DOHH2 (cell line): Measurements from ENCODE around the gene PRKAR1B.

Source experiments
- H3F3A ChIP-seq: fragments of 200-600 bp; sonication (generic), shearing (Covaris generic); 2 replicates; pipeline ENCODE4 v1.6.0; 2016; ENCODE audit warnings: antibody characterized with exemption, mild to moderate bottlenecking; ENCODE audit not compliant: control insufficient read depth, insufficient read depth
- H3K27ac ChIP-seq: fragments of 200-600 bp; sonication (generic); 2 replicates; pipeline ENCODE4 v1.5.1; 2014; ENCODE audit warnings: low read depth, mild to moderate bottlenecking, low read length, moderate library complexity
- H3K27me3 ChIP-seq: fragments of 200-600 bp; sonication (generic); 2 replicates; pipeline ENCODE4 v1.6.1; 2014; ENCODE audit warnings: mild to moderate bottlenecking, low read length, mixed read lengths; ENCODE audit not compliant: control insufficient read depth
- H3K36me3 ChIP-seq: fragments of 200-600 bp; sonication (generic); 2 replicates; pipeline ENCODE4 v1.6.1; 2014; ENCODE audit warnings: mild to moderate bottlenecking, low read length, moderate library complexity, mixed read lengths; ENCODE audit not compliant: control insufficient read depth
- H3K4me1 ChIP-seq: fragments of 200-600 bp; sonication (generic); 2 replicates; pipeline ENCODE4 v1.6.1; 2014; ENCODE audit warnings: mild to moderate bottlenecking, low read length, mixed read lengths; ENCODE audit not compliant: control insufficient read depth
- H3K4me2 ChIP-seq: fragments of 200-600 bp; sonication (generic); 2 replicates; pipeline ENCODE4 v1.6.0; 2014; ENCODE audit warnings: mild to moderate bottlenecking, low read length, moderate library complexity
- H3K4me3 ChIP-seq: fragments of 200-600 bp; sonication (generic); 2 replicates; pipeline ENCODE4 v1.5.1; 2014; ENCODE audit warnings: mild to moderate bottlenecking, low read length, mixed read lengths
- H3K79me2 ChIP-seq: fragments of 200-600 bp; sonication (generic); 2 replicates; pipeline ENCODE4 v1.6.1; 2014; ENCODE audit warnings: mild to moderate bottlenecking, low read length, mixed read lengths; ENCODE audit not compliant: control insufficient read depth
- H3K9me2 ChIP-seq: fragments of 200-600 bp; sonication (generic); replicated peaks from 2 replicates; pipeline ENCODE4 v1.6.1; 2014; ENCODE audit warnings: mild to moderate bottlenecking, low read length, mixed read lengths; ENCODE audit not compliant: control insufficient read depth
- H3K9me3 ChIP-seq: fragments of 200-600 bp; sonication (generic); 2 replicates; pipeline ENCODE4 v1.6.1; 2014; ENCODE audit warnings: antibody characterized with exemption, low read length, mixed read lengths; ENCODE audit not compliant: control insufficient read depth, insufficient read depth
- H4K20me1 ChIP-seq: fragments of 200-600 bp; sonication (generic); 2 replicates; pipeline ENCODE4 v1.6.0; 2014; ENCODE audit warnings: low read depth, mild to moderate bottlenecking, antibody characterized with exemption, low read length, moderate library complexity; ENCODE audit not compliant: control insufficient read depth, insufficient read depth
- CTCF ChIP-seq: fragments of 200-600 bp; sonication (generic); IDR thresholded peaks from one replicate; pipeline ENCODE4 v1.5.1; 2014; ENCODE audit warnings: antibody characterized with exemption, mild to moderate bottlenecking, low read depth, low read length; ENCODE audit not compliant: poor library complexity, severe bottlenecking
- EZH2phosphoT487 ChIP-seq: fragments of 200-600 bp; sonication (generic); IDR thresholded peaks from 2 replicates; pipeline ENCODE4 v1.6.1; 2017; ENCODE audit warnings: borderline replicate concordance, mild to moderate bottlenecking, antibody characterized with exemption, low read length, moderate library complexity, mixed read lengths

PRKAR1B gene

DNA sequence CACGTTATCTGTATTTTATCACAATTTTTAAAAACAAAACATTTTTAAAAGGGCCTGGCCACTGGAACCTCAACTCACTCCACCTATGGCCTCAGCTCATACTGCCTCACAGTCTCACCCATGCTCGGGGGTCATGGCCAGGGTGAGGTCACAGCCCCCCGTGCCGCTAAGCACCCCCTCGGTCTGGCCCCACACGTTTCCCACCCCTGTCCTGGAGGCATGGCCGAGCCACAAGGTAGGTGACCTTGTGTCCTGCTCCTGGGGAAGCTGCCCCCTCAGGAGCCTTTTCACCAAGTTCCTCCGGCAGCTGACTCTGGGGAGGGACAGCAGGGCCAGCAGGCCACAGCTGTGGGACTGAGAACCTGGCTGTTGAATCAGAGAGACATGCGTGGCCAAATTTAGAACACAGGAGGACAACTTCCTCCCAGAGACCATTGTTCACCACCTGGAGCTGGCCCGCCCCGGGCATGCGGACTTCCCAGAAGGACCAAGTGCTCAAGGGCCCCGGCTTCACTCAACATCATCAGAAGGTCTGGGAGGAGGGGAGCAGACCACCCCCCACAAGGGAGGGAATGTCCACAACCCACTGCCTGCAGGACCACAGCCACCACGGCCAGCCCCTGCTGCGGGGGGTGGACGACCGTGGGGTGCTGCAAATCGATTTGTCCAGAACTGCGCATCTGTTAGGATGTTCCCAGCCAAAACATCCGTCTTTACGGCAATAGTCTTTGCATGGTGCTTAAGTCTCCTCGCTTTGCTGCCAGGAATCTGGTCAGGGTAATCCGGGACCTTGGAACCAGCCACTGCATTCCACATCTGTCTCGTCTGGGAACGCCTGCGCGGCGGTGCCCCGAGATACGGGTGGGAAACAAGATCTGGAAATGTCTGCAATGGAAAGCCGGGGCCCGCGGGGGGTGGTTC is 158.8 kb downstream of the PRKAR1B start:
- no peaks in the 10 kb centered on the region for H3F3A ChIP-seq
- no peaks in the 10 kb centered on the region for H3K27me3 ChIP-seq
- H3K4me2 ChIP-seq = no peak overlapping the region
- no peaks in the 10 kb centered on the region for H4K20me1 ChIP-seq
- no peak overlapping the region for H3K27ac ChIP-seq
- H3K4me1 ChIP-seq = no peaks in the 10 kb centered on the region
- H3K79me2 ChIP-seq = no peaks in the 10 kb centered on the region
- peaks cover 8% of the 10 kb centered on the region; the same call in 1 of the 2 replicates for H3K36me3 ChIP-seq
- H3K4me3 ChIP-seq = no peak overlapping the region
- TF ChIP-seq CTCF (no peak), EZH2phosphoT487 (no peak)
- peaks cover 21% of the 10 kb centered on the region; the same call in 1 of the 2 replicates for H3K9me3 ChIP-seq
- H3K9me2 ChIP-seq = no peaks in the 10 kb centered on the region

GRCh38 chr7:567305-567883 is 159.7 kb downstream of the PRKAR1B start:
- Histone ChIP-seq H3K4me2 (no peak overlapping the region), H3K4me3 (no peak overlapping the region), H3K27ac (no peak overlapping the region), H3K9me3 (peaks cover 19% of the 10 kb centered on the region; the same call in 1 of the 2 replicates), H3K27me3 (no peaks in the 10 kb centered on the region), H4K20me1 (no peaks in the 10 kb centered on the region), H3K9me2 (no peaks in the 10 kb centered on the region), H3F3A (no peaks in the 10 kb centered on the region), H3K79me2 (no peaks in the 10 kb centered on the region), H3K4me1 (no peaks in the 10 kb centered on the region), H3K36me3 (peaks cover 4% of the 10 kb centered on the region; the same call in 1 of the 2 replicates)
- no peak for TF ChIP-seq CTCF
- no peak for TF ChIP-seq EZH2phosphoT487

GRCh38 chr7:566100-566499 is 161.0 kb downstream of the PRKAR1B start:
- Histone ChIP-seq H3K4me1 (no peaks in the 10 kb centered on the region), H3K27ac (no peak overlapping the region), H4K20me1 (no peaks in the 10 kb centered on the region), H3K27me3 (no peaks in the 10 kb centered on the region), H3K9me2 (no peaks in the 10 kb centered on the region), H3K9me3 (peaks cover 13% of the 10 kb centered on the region; the same call in 1 of the 2 replicates), H3K79me2 (no peaks in the 10 kb centered on the region), H3K4me3 (no peak overlapping the region), H3K4me2 (no peak overlapping the region), H3K36me3 (peaks cover 3% of the 10 kb centered on the region; the same call in 1 of the 2 replicates), H3F3A (no peaks in the 10 kb centered on the region)
- TF ChIP-seq EZH2phosphoT487 (no peak), CTCF (no peak)
